SK-N-SH (cell line): ENCODE data around the gene OR6V1. TPM values are rescaled to one million over a fixed set of nuclear protein-coding genes. Genes with fewer than 3 reads are reported as not detected.

ENCODE experiments used
- CTCF ChIA-PET: fragments of 300-600, 350-600 bp; formaldehyde crosslinking; extraction: SDS; loops from one replicate; lab custom pipeline; 2021; lab: Yijun Ruan, JAX
- POLR2A ChIA-PET: fragments of 350-600 bp; sonication (Branson Sonifier 250); formaldehyde crosslinking; extraction: SDS; loops from one replicate; lab custom pipeline; 2020; ENCODE audit warnings: antibody characterized with exemption, inconsistent platforms; lab: Yijun Ruan, JAX
- DNase-seq: peaks from one replicate; pipeline ENCODE4 v3.0.0; 2012
- H2AFZ ChIP-seq: fragments of 200-600 bp; sonication (generic); 2 replicates; pipeline ENCODE4 v1.8.1; 2016; ENCODE audit warnings: antibody characterized with exemption, mild to moderate bottlenecking, low read depth
- H3F3A ChIP-seq: fragments of 200-600 bp; sonication (generic); replicated peaks from 2 replicates; pipeline ENCODE3; 2016; ENCODE audit warnings: antibody characterized with exemption, mild to moderate bottlenecking; ENCODE audit not compliant: insufficient read depth
- H3K27ac ChIP-seq, 2 experiments: fragments of 200-500 bp in 1 of 2; fragments of 200-600 bp in 1 of 2; sonication (Bioruptor generic) in 1 of 2; sonication (generic), shearing (Covaris generic) in 1 of 2; 2 replicates each; pipeline versions ENCODE4 v1.5.1 to v1.6.1; 2014 to 2016; ENCODE audit warnings: low read depth in 2 of 2, inconsistent platforms in 1 of 2, low read length in 1 of 2, mild to moderate bottlenecking in 1 of 2, mixed read lengths in 1 of 2
- H3K27me3 ChIP-seq: fragments of 200-600 bp; sonication (generic), shearing (Covaris generic); 2 replicates; pipeline ENCODE4 v1.6.1; 2016; ENCODE audit warnings: mixed run types; ENCODE audit not compliant: insufficient read depth
- H3K36me3 ChIP-seq, 2 experiments: fragments of 200-500 bp in 1 of 2; fragments of 200-600 bp in 1 of 2; sonication (Bioruptor generic) in 1 of 2; sonication (generic) in 1 of 2; replicated peaks in 1 of 2; 2 replicates each; pipeline versions ENCODE3 to v1.5.1; 2014 to 2016; ENCODE audit warnings: low read length in 1 of 2, mild to moderate bottlenecking in 1 of 2; ENCODE audit not compliant: insufficient read depth in 2 of 2, control insufficient read depth in 1 of 2
- H3K4me1 ChIP-seq, 2 experiments: fragments of 200-500 bp in 1 of 2; fragments of 200-600 bp in 1 of 2; sonication (Bioruptor generic) in 1 of 2; sonication (generic), shearing (Covaris generic) in 1 of 2; 2 replicates each; pipeline versions ENCODE4 v1.5.1 to v1.6.1; 2014 to 2016; ENCODE audit warnings: low read depth in 1 of 2, low read length in 1 of 2, mixed run types in 1 of 2; ENCODE audit not compliant: insufficient read depth in 2 of 2, control insufficient read depth in 1 of 2
- H3K4me2 ChIP-seq: fragments of 200-600 bp; sonication (generic), shearing (Covaris generic); 2 replicates; pipeline ENCODE4 v1.6.1; 2017; ENCODE audit warnings: mixed run types
- H3K4me3 ChIP-seq, 2 experiments: fragments of 200-500 bp in 1 of 2; fragments of 200-600 bp in 1 of 2; sonication (Bioruptor generic) in 1 of 2; sonication (generic), shearing (Covaris generic) in 1 of 2; 2 replicates each; pipeline versions ENCODE4 v1.5.1 to v1.8.1; 2014 to 2016; ENCODE audit warnings: low read depth in 2 of 2, inconsistent platforms in 1 of 2, low read length in 1 of 2, mild to moderate bottlenecking in 1 of 2, mixed read lengths in 1 of 2, moderate library complexity in 1 of 2
- H3K79me2 ChIP-seq: fragments of 200-600 bp; sonication (generic); 2 replicates; pipeline ENCODE4 v1.8.1; 2017; ENCODE audit warnings: mild to moderate bottlenecking; ENCODE audit not compliant: insufficient read depth
- H3K9ac ChIP-seq: fragments of 200-600 bp; sonication (generic); 2 replicates; pipeline ENCODE4 v1.6.1; 2017; ENCODE audit warnings: mixed run types
- H3K9me2 ChIP-seq: fragments of 200-600 bp; sonication (generic); 2 replicates; pipeline ENCODE4 v1.6.1; 2017; ENCODE audit warnings: mixed run types
- H3K9me3 ChIP-seq: fragments of 200-600 bp; sonication (generic); 2 replicates; pipeline ENCODE4 v1.6.1; 2017; ENCODE audit warnings: mixed run types, mild to moderate bottlenecking, moderate library complexity
- H4K20me1 ChIP-seq: fragments of 200-600 bp; sonication (generic); 2 replicates; pipeline ENCODE4 v1.6.1; 2017; ENCODE audit warnings: mild to moderate bottlenecking, mixed run types; ENCODE audit not compliant: insufficient read depth
- CHD2 ChIP-seq: fragments of 150-350 bp; IDR thresholded peaks from 2 replicates; pipeline ENCODE4 v1.6.1; 2018; ENCODE audit warnings: low read length; ENCODE audit not compliant: partially characterized antibody
- CTCF ChIP-seq: fragments of 200-600 bp; sonication (generic); IDR thresholded peaks from 2 replicates; pipeline ENCODE4 v1.6.1; 2017; ENCODE audit warnings: antibody characterized with exemption, mild to moderate bottlenecking, moderate library complexity
- EP300 ChIP-seq, 2 experiments: IDR thresholded peaks; 2 replicates each; pipeline versions ENCODE4 v1.4.0 to v1.6.1; 2012; ENCODE audit warnings: borderline replicate concordance in 1 of 2, low read depth in 1 of 2, low read length in 1 of 2
- FOXM1 ChIP-seq: IDR thresholded peaks from 2 replicates; pipeline ENCODE4 v1.4.0; 2012; ENCODE audit warnings: low read depth, mild to moderate bottlenecking
- GABPA ChIP-seq: IDR thresholded peaks from 2 replicates; pipeline ENCODE4 v1.4.0; 2012; ENCODE audit warnings: low read depth, mild to moderate bottlenecking
- IRF3 ChIP-seq: fragments of 150-350 bp; IDR thresholded peaks from 2 replicates; pipeline ENCODE4 v1.6.1; 2016; ENCODE audit warnings: mild to moderate bottlenecking, low read depth, low read length
- MAX ChIP-seq: IDR thresholded peaks from 2 replicates; pipeline ENCODE4 v1.4.0; 2012; ENCODE audit warnings: low read depth
- MEF2A ChIP-seq: IDR thresholded peaks from 2 replicates; pipeline ENCODE4 v1.4.0; 2012; ENCODE audit warnings: low read depth, borderline replicate concordance
- NFIC ChIP-seq: IDR thresholded peaks from 2 replicates; pipeline ENCODE4 v1.4.0; 2012; ENCODE audit warnings: borderline replicate concordance
- RCOR1 ChIP-seq: fragments of 150-350 bp; IDR thresholded peaks from 2 replicates; pipeline ENCODE4 v1.6.1; 2017; ENCODE audit warnings: antibody characterized with exemption, low read length
- REST ChIP-seq: IDR thresholded peaks from 2 replicates; pipeline ENCODE4 v1.6.1; 2012; ENCODE audit warnings: mild to moderate bottlenecking, low read depth, low read length, moderate library complexity
- SIN3A ChIP-seq: IDR thresholded peaks from 2 replicates; pipeline ENCODE4 v1.6.1; 2012; ENCODE audit warnings: low read depth, mild to moderate bottlenecking, low read length, moderate library complexity, borderline replicate concordance
- TAF1 ChIP-seq: IDR thresholded peaks from 2 replicates; pipeline ENCODE4 v1.6.1; 2012; ENCODE audit warnings: low read depth, mild to moderate bottlenecking, low read length, moderate library complexity, borderline replicate concordance
- TCF12 ChIP-seq: IDR thresholded peaks from 2 replicates; pipeline ENCODE4 v1.4.0; 2012
- USF1 ChIP-seq: IDR thresholded peaks from 2 replicates; pipeline ENCODE4 v1.4.0; 2012; ENCODE audit warnings: low read depth, borderline replicate concordance
- YY1 ChIP-seq: IDR thresholded peaks from 2 replicates; pipeline ENCODE4 v1.4.0; 2012; ENCODE audit warnings: low read depth, mild to moderate bottlenecking
- ZBTB33 ChIP-seq: IDR thresholded peaks from 2 replicates; pipeline ENCODE4 v1.4.0; 2012; ENCODE audit warnings: low read depth, borderline replicate concordance
- WGBS: methylation state at CpG from one replicate; pipeline ENCODE4 v1.1.6; 2017; ENCODE audit warnings: low lambda C conversion rate; 5-methylcytosine and 5-hydroxymethylcytosine counted together
- polyA plus RNA-seq, 3 experiments: library from polyadenylated mRNA; depleted of rRNA; stranded (reverse); fragments of >200 nt; gene quantifications; 2 replicates each; pipeline ENCODE4 v1.2.3, GENCODE V29; 2012

Gene OR6V1
- polyA plus RNA-seq, 1 of the 3 experiments (the other 2 are of a cell fraction) = not detected

GRCh38 chr7:143023047-143023446, 29.1 kb upstream of the OR6V1 start:
- Histone ChIP-seq H4K20me1 (no peaks in the 10 kb centered on the region), H3K27me3 (no peaks in the 10 kb centered on the region; the same call in 1 of the 2 replicates), H3K9me2 (no peaks in the 10 kb centered on the region), H3F3A (no peaks in the 10 kb centered on the region), H3K79me2 (no peaks in the 10 kb centered on the region), H3K9ac (no peak overlapping the region), H2AFZ (no peak overlapping the region), H3K36me3 (no peaks in the 10 kb centered on the region), H3K9me3 (peaks cover 8% of the 10 kb centered on the region; the same call in 1 of the 2 replicates), H3K4me1 (no peaks in the 10 kb centered on the region), H3K4me2 (no peak overlapping the region), H3K4me3 (no peak overlapping the region), H3K27ac (no peak overlapping the region)
- ChIA-PET POLR2A (no interaction called here), CTCF (interaction anchor here (1.5 kb wide), 1 partner anchor 192 kb away, joined by 5 read pairs; no protein-coding TSS in a partner anchor)
- DNase-seq = no peak
- TF ChIP-seq MEF2A = no peak
- no peak for TF ChIP-seq GABPA
- TF ChIP-seq YY1 = no peak
- no peak for TF ChIP-seq CTCF
- no peak for TF ChIP-seq CHD2
- TF ChIP-seq USF1 = no peak
- no peak for TF ChIP-seq FOXM1
- TF ChIP-seq ZBTB33 = no peak
- no peak for TF ChIP-seq TAF1
- no peak for TF ChIP-seq SIN3A
- TF ChIP-seq MAX = no peak

- Histone ChIP-seq H3K9ac (no peak overlapping the region), H3K4me3 (no peak overlapping the region), H3K27ac (no peak overlapping the region), H3K4me1 (no peaks in the 10 kb centered on the region), H3K36me3 (no peaks in the 10 kb centered on the region), H3K4me2 (no peak overlapping the region), H2AFZ (peak overlapping the region; percentile 23; the same call in 1 of the 2 replicates), H3K9me2 (no peaks in the 10 kb centered on the region), H3K9me3 (no peaks in the 10 kb centered on the region), H3F3A (no peaks in the 10 kb centered on the region), H3K27me3 (no peaks in the 10 kb centered on the region; the same call in 1 of the 2 replicates), H3K79me2 (no peaks in the 10 kb centered on the region), H4K20me1 (no peaks in the 10 kb centered on the region)
- ChIA-PET POLR2A (no interaction called here), CTCF (interaction anchor here (1.0 to 2.0 kb wide), 4 partner anchors 11 to 190 kb away, joined by 3 to 6 read pairs (median 4); no protein-coding TSS in a partner anchor)
- 20% methylated on average over 2 of the region's 2 CpGs for WGBS
- no peak for DNase-seq
- TF ChIP-seq EP300 (IDR thresholded peaks at IDR 0.05; ENCODE audit: borderline replicate concordance in 1 of 2, low read depth in 1 of 2, low read length in 1 of 2) (no peak), NFIC (no peak), YY1 (no peak), RCOR1 (no peak), TCF12 (no peak), CHD2 (no peak), REST (no peak), IRF3 (no peak)
Measured at GRCh38 chr7:143025371-143025770, 26.8 kb upstream of the OR6V1 start.
